Measurements from ENCODE around the gene ALPK3. TPM values are rescaled to one million over a fixed set of nuclear protein-coding genes. Genes with fewer than 3 reads are reported as not detected.

The ALPK3 gene
- total and polyA plus RNA-seq, 9 of the 15 experiments (the other 6 are each of a cell fraction or from before 2014, with no cell fraction given): 0.04 to 1.0 (median 0.07) TPM; not detected in 2

GRCh38 chr15:84914909-84915605 is 97.9 kb downstream of the ALPK3 start (continued):
- TF ChIP-seq SFPQ (IDR thresholded peaks at IDR 0.05; ENCODE audit: low read depth, low read length): no peak
- no peak for TF ChIP-seq MGA (IDR thresholded peaks at IDR 0.05)
- no peak for TF ChIP-seq CEBPG (CRISPR knock-in tag; IDR thresholded peaks at IDR 0.05)
- no peak for TF ChIP-seq CEBPG (tag; conservative IDR thresholded peaks at IDR 0.05 in 1 of 2, IDR thresholded peaks at IDR 0.05 in 1 of 2)
- no peak for TF ChIP-seq ETV5 (CRISPR knock-in tag; IDR thresholded peaks at IDR 0.05; ENCODE audit: low read depth)
- no peak for TF ChIP-seq PHB2 (IDR thresholded peaks at IDR 0.05; ENCODE audit: low read depth)
- TF ChIP-seq ZNF766 (CRISPR knock-in tag; conservative IDR thresholded peaks at IDR 0.05): no peak
- TF ChIP-seq ZFP1 (CRISPR knock-in tag; IDR thresholded peaks at IDR 0.05): no peak
- TF ChIP-seq NFE2L1 (tag; IDR thresholded peaks at IDR 0.05; ENCODE audit: borderline replicate concordance, low read depth): no peak

Measured in K562 (cell line).